Right renal cortex interstitium (tissue), 3 donors: Measurements from ENCODE around the gene CHRNB1. TPM values are rescaled to one million over a fixed set of nuclear protein-coding genes. Genes with fewer than 3 reads are reported as not detected.
"Not testable (repeated sequence)": the region's sequence is repeated elsewhere in the genome, so short reads cannot be mapped to it uniquely, and the experiment has no call there.

ENCODE experiments used
- DNase-seq, 3 donors: peaks; one replicate each; pipeline ENCODE4 v3.0.0-alpha.2; 2013; ENCODE audit warnings: low read depth in 3 of 3, low spot score in 2 of 3
- polyA plus RNA-seq, 3 donors: library from polyadenylated mRNA; unstranded; fragments of 120-200 nt; gene quantifications; one replicate each; pipeline ENCODE4 v1.2.1, GENCODE V29; 2013; ENCODE audit not compliant: insufficient read length in 3 of 3

Gene CHRNB1
- polyA plus RNA-seq, 3 donors, result 10.1 to 11.0 (median 10.9) TPM

DNA sequence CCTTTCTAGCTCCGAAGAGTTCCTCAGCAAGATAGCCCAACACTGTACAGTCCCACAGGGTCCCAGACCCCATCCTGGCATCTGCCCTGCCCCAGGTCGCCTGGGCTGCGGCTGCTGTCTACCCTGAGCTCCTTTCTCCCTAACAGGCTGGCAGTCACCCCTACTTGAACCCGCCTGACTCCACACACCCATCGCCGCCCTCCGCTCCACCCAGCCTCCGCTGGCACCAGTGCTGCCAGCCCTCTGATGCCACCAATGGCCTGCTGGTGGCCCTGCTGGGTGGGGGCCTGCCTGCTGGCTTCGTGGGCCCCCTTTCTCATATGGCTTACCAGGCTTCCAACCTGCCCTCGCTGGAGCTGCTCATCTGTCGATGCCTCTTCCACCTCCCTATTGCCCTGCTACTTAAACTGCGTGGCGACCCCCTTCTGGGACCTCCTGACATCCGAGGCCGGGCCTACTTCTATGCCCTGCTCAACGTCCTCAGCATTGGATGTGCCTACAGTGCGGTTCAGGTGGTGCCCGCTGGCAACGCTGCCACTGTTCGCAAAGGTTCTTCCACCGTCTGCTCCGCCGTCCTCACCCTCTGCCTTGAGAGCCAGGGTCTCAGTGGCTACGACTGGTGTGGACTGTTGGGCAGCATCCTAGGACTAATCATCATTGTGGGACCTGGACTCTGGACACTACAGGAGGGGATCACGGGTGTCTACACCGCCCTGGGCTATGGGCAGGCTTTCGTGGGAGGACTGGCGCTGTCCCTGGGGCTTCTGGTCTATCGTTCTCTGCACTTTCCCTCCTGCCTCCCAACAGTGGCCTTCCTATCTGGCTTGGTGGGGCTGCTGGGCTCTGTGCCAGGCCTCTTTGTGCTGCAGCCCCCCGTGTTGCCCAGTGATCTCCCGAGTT is 37.2 kb downstream of the CHRNB1 start:
- not testable (repeated sequence) for DNase-seq

GRCh38 chr17:7482742-7483088 is 37.9 kb downstream of the CHRNB1 start:
- not testable (repeated sequence) for DNase-seq

- no peak for DNase-seq
Observed at GRCh38 chr17:7483255-7484066, 38.6 kb downstream of the CHRNB1 start.

DNA sequence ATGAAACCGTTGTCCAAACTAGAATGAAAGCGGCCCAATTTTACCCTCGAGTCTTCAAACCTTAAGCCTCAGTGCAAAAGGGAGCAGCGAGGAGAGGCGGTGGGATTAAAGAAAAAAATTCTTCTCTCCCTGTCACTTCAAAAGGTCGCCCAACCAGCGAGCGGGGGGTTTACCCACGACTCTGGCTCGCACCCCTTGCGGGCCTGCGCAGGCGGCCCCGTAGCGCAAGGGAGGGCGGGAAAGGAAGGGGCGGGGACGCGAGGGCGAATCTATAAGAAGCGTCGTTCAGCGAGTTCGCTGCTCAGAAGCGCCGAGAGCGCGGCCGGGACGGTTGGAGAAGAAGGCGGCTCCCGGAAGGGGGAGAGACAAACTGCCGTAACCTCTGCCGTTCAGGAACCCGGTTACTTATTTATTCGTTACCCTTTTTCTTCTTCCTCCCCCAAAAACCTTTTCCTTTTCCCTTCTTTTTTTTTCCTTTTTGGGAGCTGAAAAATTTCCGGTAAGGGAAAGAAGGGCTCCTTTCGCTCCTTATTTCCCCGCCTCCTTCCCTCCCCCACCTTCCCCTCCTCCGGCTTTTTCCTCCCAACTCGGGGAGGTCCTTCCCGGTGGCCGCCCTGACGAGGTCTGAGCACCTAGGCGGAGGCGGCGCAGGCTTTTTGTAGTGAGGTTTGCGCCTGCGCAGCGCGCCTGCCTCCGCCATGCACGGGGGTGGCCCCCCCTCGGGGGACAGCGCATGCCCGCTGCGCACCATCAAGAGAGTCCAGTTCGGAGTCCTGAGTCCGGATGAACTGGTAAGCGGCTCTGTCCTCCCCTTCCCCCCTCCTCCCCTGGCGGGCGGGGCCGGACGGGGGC is 39.4 kb downstream of the CHRNB1 start, which contains the start of gene POLR2A:
TSS of gene POLR2A (plus strand) at position 300 of the 852 bp plus-strand sequence.
- peak; percentile 95 to 98 (median 96) for DNase-seq

GRCh38 chr17:7484919-7485377 is 40.1 kb downstream of the CHRNB1 start:
- DNase-seq, result no peak

GRCh38 chr17:7486181-7486580 is 41.3 kb downstream of the CHRNB1 start:
- no peak for DNase-seq

DNA sequence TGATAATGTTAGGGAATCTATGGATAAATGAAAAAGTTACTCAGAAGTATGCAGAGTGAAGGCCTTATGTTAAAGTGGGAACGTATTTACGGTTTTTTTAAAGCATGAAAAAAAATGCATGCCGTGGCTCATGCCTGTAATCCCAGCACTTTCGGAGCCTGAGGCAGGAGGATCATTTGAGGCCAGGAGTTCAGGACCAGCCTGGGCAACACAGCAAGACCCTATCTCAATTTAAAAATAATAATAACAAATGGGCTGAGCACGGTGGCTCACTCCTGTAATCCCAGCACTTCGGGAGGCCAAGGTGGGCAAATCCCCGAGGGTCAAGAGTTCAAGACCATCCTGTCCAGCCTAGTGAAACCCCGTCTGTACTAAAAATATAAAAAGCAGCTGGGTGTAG is 45.3 kb downstream of the CHRNB1 start:
- DNase-seq, result no peak

DNA sequence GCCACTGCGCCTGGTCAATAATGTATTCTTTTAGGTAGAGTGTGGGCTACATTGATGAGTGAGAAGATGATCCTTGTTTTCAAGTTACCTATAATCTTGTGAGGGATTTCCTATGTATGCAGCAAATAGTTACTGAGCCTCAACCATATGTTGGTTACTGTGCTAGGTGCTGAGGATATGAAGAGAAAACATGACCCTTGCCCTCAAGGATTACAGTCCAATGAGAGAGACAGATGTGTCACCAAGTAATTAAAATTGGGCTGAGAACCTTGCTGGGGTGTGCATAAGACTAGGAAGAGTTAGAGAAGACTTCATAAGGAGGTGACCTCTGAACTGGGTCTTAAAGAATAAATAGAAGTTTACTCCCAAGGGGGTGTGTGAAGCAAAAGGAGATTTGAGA is 46.7 kb downstream of the CHRNB1 start:
- no peak for DNase-seq

GRCh38 chr17:7493941-7494340 is 49.1 kb downstream of the CHRNB1 start:
- DNase-seq, result no peak

- no peak for DNase-seq
Observed at GRCh38 chr17:7495906-7496434, 51.1 kb downstream of the CHRNB1 start.

DNA sequence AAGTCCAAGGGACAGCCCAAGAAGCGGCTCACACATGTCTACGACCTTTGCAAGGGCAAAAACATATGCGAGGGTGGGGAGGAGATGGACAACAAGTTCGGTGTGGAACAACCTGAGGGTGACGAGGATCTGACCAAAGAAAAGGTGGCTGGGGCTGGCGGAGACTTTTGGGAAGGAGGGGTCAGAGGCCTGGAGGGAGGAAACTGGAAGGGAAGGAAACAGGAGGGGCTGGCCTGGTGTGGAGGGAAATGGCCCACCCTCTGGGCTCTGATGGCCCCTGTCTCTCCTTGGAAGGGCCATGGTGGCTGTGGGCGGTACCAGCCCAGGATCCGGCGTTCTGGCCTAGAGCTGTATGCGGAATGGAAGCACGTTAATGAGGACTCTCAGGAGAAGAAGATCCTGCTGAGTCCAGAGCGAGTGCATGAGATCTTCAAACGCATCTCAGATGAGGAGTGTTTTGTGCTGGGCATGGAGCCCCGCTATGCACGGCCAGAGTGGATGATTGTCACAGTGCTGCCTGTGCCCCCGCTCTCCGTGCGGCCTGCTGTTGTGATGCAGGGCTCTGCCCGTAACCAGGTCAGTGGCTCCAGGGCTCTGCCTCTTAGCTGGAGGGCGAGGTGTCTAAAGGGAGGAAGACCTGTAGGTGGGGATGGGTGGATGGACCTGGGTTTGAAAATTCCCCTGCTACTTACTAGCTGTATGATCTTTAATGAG is 51.8 kb downstream of the CHRNB1 start:
- DNase-seq, result no peak

DNA sequence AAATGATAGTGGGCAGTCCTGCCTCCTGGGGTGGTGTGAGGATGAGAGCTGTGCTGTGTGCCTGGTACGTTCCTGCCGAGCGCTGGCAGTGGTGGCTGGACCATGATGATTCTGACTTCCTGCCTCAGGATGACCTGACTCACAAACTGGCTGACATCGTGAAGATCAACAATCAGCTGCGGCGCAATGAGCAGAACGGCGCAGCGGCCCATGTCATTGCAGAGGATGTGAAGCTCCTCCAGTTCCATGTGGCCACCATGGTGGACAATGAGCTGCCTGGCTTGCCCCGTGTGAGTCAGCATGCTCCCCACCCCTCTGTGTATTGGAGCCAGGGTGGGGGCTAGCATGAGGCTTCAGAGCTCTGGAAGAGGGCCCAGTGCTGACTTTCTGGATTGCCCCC is 52.4 kb downstream of the CHRNB1 start:
- DNase-seq, result no peak

GRCh38 chr17:7497636-7498035 is 52.8 kb downstream of the CHRNB1 start:
- no peak for DNase-seq

- no peak for DNase-seq
Observed at GRCh38 chr17:7499161-7499560, 54.3 kb downstream of the CHRNB1 start.

DNA sequence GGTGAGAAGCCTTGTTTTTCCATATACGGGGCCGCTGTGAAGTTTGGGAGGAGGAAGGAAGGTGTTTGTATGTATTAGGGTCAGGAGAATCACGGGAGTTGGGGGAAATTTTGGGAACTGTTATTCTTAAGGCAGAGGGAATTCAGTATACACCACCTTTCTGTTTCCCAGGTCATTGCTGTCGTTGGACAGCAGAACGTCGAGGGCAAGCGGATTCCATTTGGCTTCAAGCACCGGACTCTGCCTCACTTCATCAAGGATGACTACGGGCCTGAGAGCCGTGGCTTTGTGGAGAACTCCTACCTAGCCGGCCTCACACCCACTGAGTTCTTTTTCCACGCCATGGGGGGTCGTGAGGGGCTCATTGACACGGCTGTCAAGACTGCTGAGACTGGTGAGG is 56.9 kb downstream of the CHRNB1 start:
- DNase-seq, result no peak

DNA sequence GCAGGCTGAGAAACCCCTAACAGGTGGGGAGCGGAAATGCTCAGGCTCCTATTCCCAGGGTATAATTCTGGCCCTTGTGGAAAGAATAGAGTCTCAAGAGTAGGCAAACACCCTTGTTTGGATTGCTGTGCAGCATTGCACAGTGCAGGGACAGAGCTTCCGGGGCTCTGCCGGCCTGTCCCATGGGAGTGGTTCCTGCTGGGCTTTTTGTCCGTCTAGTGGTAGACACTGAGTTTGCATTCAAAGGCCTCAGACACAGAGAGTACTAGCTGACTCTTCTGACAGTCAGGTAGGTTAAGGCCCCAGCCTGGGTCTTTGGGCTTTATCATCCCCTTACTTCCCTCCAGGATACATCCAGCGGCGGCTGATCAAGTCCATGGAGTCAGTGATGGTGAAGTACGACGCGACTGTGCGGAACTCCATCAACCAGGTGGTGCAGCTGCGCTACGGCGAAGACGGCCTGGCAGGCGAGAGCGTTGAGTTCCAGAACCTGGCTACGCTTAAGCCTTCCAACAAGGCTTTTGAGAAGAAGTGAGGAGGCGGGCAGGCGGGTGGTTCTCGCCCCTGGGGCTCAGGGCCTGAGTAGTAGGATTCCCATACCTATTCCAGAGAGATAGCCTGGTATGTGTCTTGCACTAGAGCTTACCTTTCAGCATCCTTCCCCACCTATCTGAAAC is 57.4 kb downstream of the CHRNB1 start:
- no peak for DNase-seq

DNA sequence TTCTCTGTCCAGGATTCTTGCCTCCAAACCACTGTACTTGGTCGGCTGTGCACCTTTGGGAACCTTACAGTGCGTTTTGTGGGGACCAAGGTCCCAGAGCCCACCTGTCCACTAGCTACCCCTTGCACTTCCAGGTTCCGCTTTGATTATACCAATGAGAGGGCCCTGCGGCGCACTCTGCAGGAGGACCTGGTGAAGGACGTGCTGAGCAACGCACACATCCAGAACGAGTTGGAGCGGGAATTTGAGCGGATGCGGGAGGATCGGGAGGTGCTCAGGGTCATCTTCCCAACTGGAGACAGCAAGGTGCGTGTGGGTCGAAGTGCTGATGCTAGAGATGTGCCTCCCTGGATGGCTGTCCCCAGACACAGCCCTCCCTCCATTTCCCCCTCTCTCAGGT is 58.1 kb downstream of the CHRNB1 start:
- no peak for DNase-seq

DNA sequence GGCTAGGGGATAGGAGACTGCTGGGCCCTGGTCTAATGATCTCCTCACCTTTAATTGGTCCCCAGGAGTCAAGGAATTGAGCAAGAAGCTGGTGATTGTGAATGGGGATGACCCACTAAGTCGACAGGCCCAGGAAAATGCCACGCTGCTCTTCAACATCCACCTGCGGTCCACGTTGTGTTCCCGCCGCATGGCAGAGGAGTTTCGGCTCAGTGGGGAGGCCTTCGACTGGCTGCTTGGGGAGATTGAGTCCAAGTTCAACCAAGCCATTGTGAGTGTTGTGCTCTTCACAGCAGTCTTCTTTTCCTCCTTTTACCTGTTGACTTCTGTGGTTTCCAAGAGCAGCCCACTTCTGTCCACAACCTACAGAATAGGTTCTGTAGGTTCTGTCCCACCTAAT is 58.7 kb downstream of the CHRNB1 start:
- no peak for DNase-seq
